ENCODE measurements around the gene SEMA6A. TPM values are rescaled to one million over a fixed set of nuclear protein-coding genes. Genes with fewer than 3 reads are reported as not detected.

SEMA6A gene
- total RNA-seq, 1 experiment from 2014 or later: 18.3 TPM

GRCh38 chr5:116451066-116451465, 123.6 kb downstream of the SEMA6A start:
- POLR2A ChIA-PET: interaction anchor here (0.6 kb wide), 1 partner anchor 81 kb away, joined by 4 read pairs; no protein-coding TSS in a partner anchor
- intact Hi-C loops (cut with micrococcal nuclease; ENCODE audit: unreplicated experiment): no loop called here

GRCh38 chr5:116449458-116449857, 125.2 kb downstream of the SEMA6A start:
- Histone ChIP-seq H3K27me3 (replicated peaks; ENCODE audit: control insufficient read depth, insufficient read depth, low read length) (no peaks in the 10 kb centered on the region), H3K9me3 (no peaks in the 10 kb centered on the region), H3K36me3 (ENCODE audit: control insufficient read depth, insufficient read depth, low read length) (peaks cover 3% of the 10 kb centered on the region), H3K4me3 (ENCODE audit: low read depth, low read length) (no peak overlapping the region), H3K4me1 (no peaks in the 10 kb centered on the region)
- Mint-ChIP-seq H3K4me3 (ENCODE audit: unreplicated experiment) (no peak overlapping the region), H3K27ac (ENCODE audit: unreplicated experiment) (no peak overlapping the region), H3K9me3 (ENCODE audit: unreplicated experiment) (no peaks in the 10 kb centered on the region), H3K4me1 (ENCODE audit: low read depth, unreplicated experiment) (no peaks in the 10 kb centered on the region), H3K36me3 (ENCODE audit: insufficient read depth, unreplicated experiment) (peaks cover 32% of the 10 kb centered on the region), H3K27me3 (ENCODE audit: insufficient read depth, unreplicated experiment) (no peaks in the 10 kb centered on the region)
- no TSS peak for BruUV-seq (replicated peaks)
- intact Hi-C loops (cut with micrococcal nuclease; ENCODE audit: unreplicated experiment): no loop called here
- TF ChIP-seq CTCF (IDR thresholded peaks at IDR 0.05; ENCODE audit: insufficient read depth in 1 of 2, low read depth in 1 of 2, low read length in 1 of 2, severe bottlenecking in 1 of 2, unreplicated experiment in 1 of 2): no peak
- POLR2A ChIA-PET: no interaction called here
- CTCF ChIA-PET: no interaction called here
- DNase-seq: no peak

More at GRCh38 chr5:116451066-116451465, 123.6 kb downstream of the SEMA6A start:
- Histone ChIP-seq H3K4me1 (no peaks in the 10 kb centered on the region), H3K36me3 (ENCODE audit: control insufficient read depth, insufficient read depth, low read length) (peaks cover 3% of the 10 kb centered on the region), H3K27me3 (replicated peaks; ENCODE audit: control insufficient read depth, insufficient read depth, low read length) (no peaks in the 10 kb centered on the region), H3K4me3 (ENCODE audit: low read depth, low read length) (no peak overlapping the region), H3K9me3 (no peaks in the 10 kb centered on the region)
- Mint-ChIP-seq H3K36me3 (ENCODE audit: insufficient read depth, unreplicated experiment) (peaks cover 28% of the 10 kb centered on the region), H3K4me1 (ENCODE audit: low read depth, unreplicated experiment) (no peaks in the 10 kb centered on the region), H3K4me3 (ENCODE audit: unreplicated experiment) (no peak overlapping the region), H3K9me3 (ENCODE audit: unreplicated experiment) (no peaks in the 10 kb centered on the region), H3K27me3 (ENCODE audit: insufficient read depth, unreplicated experiment) (no peaks in the 10 kb centered on the region), H3K27ac (ENCODE audit: unreplicated experiment) (no peak overlapping the region)
- no TSS peak for BruUV-seq (replicated peaks)
- DNase-seq: no peak
- CTCF ChIA-PET: no interaction called here
- TF ChIP-seq CTCF (IDR thresholded peaks at IDR 0.05; ENCODE audit: insufficient read depth in 1 of 2, low read depth in 1 of 2, low read length in 1 of 2, severe bottlenecking in 1 of 2, unreplicated experiment in 1 of 2): no peak

GRCh38 chr5:116448870-116449427, 125.7 kb downstream of the SEMA6A start:
- no peak overlapping the region for H3K4me3 Mint-ChIP-seq (ENCODE audit: unreplicated experiment)
- DNase-seq: no peak
- TF ChIP-seq CTCF (IDR thresholded peaks at IDR 0.05; ENCODE audit: insufficient read depth in 1 of 2, low read depth in 1 of 2, low read length in 1 of 2, severe bottlenecking in 1 of 2, unreplicated experiment in 1 of 2): no peak
- no peaks in the 10 kb centered on the region for H3K9me3 Mint-ChIP-seq (ENCODE audit: unreplicated experiment)
- POLR2A ChIA-PET: no interaction called here
- H3K4me1 ChIP-seq: no peaks in the 10 kb centered on the region
- peaks cover 3% of the 10 kb centered on the region for H3K36me3 ChIP-seq (ENCODE audit: control insufficient read depth, insufficient read depth, low read length)
- CTCF ChIA-PET: interaction anchor here (0.7 kb wide), 1 partner anchor 1765 kb away, joined by 4 read pairs; no protein-coding TSS in a partner anchor
- no peaks in the 10 kb centered on the region for H3K4me1 Mint-ChIP-seq (ENCODE audit: low read depth, unreplicated experiment)
- H3K4me3 ChIP-seq (ENCODE audit: low read depth, low read length): no peak overlapping the region
- H3K27me3 ChIP-seq (replicated peaks; ENCODE audit: control insufficient read depth, insufficient read depth, low read length): no peaks in the 10 kb centered on the region
- intact Hi-C loops (cut with micrococcal nuclease; ENCODE audit: unreplicated experiment): no loop called here
- no peaks in the 10 kb centered on the region for H3K9me3 ChIP-seq
- no TSS peak for BruUV-seq (replicated peaks)
- peaks cover 37% of the 10 kb centered on the region for H3K36me3 Mint-ChIP-seq (ENCODE audit: insufficient read depth, unreplicated experiment)
- H3K27me3 Mint-ChIP-seq (ENCODE audit: insufficient read depth, unreplicated experiment): no peaks in the 10 kb centered on the region
- H3K27ac Mint-ChIP-seq (ENCODE audit: unreplicated experiment): no peak overlapping the region
